Measurements from ENCODE around the gene MTFR2.

Gene MTFR2

DNA sequence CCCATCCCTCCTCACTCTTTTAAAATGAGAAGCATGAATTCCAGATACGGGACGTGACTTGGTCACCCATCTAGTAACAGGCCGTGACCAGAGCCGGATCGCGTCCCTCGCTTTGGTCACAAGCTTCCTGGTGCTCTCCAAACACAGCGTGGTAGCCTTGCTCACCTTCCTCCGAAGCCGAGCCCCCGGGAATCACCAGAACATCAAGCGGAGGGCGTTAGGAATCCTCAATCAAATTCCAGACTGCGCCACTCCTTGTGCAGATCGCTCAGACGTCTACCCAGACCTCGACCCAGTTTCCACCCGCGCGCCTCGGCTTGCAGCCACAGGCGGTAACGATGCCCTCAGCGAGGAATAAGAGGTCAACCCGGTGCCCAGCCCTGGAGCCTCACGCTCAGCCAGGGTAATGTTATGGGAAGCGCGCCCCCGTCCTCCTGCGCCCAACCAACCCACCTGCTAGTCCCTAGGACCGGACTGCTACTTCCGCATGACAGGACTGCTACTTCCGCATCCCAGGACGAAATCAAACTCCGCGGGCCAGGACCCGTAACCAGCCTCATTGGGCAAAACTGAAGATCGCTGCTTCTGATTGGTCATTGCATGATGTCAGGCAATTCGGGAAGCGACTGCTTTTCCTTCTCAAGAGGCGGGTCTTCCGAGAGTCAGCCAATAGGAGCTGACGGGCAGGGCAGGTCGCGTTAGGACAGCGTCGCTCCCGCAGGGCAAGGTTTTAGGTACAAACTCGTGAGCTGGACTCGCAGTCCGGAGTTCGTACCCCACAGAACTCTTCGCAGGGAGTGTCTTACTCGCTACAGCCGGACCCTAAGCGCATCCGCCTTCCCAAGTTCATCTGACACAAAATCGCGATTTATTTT, at the start of gene MTFR2:
Gene MTFR2, minus strand, starts transcription at position 501 of the 875 bp plus-strand sequence. CDS start 1,212 bp downstream, outside the sequence.
- peak; percentile 99 for DNase-seq (ENCODE audit: low read depth)
- peak within 1 kb of the TSS; percentile 93 for H3K4me3 ChIP-seq (replicated peaks; ENCODE audit: low read depth, low read length)
- TF ChIP-seq CTCF (IDR thresholded peaks at IDR 0.05; ENCODE audit: low read length, missing control alignments), result no peak

DNA sequence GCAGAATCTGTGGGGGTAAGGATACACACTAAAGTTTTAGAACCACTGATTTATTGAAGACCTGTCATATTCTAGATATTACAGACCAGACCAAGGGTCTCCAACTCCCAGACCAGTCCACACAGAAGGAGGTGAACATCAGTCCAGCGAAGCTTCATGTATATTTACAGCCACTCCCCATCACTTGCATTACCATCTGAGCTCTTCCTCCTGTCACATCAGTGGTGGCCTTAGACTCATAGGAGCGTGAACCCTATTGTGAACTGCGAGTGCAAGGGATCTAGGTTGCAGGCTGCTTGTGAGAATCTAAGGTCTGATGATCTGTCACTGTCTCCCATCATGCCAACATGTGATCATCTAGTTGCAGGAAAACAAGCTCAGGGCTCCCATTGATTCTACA, 44.5 kb upstream of the MTFR2 start:
- no peak overlapping the region for H3K4me3 ChIP-seq (replicated peaks; ENCODE audit: low read depth, low read length)
- no peak for TF ChIP-seq CTCF (IDR thresholded peaks at IDR 0.05; ENCODE audit: low read length, missing control alignments)
- DNase-seq (ENCODE audit: low read depth), result no peak

- DNase-seq (ENCODE audit: low read depth), result peak; percentile 92
- TF ChIP-seq CTCF (IDR thresholded peaks at IDR 0.05; ENCODE audit: low read length, missing control alignments), result no peak
- peak overlapping the region; percentile 100 for H3K4me3 ChIP-seq (replicated peaks; ENCODE audit: low read depth, low read length)
Measured at GRCh38 chr6:136290410-136291010, 40.4 kb upstream of the MTFR2 start.

DNA sequence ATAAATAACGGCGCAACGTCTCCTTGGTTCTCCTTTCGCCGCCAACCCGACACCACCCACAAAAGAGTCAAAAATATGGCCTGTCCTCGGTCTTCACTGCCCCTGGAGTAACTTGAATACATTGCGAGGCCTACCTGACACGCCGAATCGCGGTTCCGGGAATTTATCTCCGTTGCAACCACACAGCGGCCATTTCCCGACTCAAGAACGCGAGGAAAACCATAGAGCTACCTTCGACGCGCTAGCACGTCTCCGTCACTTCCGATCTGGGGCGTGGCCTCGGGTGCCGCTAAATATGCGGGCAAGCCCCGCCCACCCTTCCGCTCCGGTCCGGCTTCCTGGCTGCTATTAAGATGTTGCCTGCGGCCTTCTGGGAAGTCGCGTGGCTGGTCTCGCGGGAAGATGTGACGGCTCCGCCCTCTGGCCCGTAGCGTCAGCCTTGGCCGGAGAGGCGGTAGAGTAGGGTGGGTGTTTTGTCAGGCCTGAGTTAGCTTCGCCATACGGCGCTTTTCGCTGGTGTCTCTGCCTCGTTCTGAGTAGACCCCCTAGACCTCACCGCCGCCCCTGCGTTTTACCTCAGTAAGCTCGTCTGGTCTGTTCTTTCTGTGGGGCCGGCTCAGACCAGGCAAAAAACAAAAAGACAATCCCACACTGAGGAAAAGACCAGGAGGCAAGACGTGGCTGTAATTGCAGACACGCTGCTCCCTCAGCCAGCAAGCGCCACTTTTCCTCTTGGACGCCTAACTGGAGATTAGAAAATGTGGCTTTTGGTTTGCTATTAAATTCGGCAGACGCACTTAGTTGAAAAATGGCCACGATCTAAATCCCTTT, 39.7 kb upstream of the MTFR2 start, which contains the start of gene BCLAF1:
Gene BCLAF1, minus strand, starts transcription at position 268 of the 831 bp plus-strand sequence. CDS start 9,980 bp downstream, outside the sequence.
- H3K4me3 ChIP-seq (replicated peaks; ENCODE audit: low read depth, low read length), result peak within 1 kb of the TSS; percentile 100
- DNase-seq (ENCODE audit: low read depth), result peak; percentile 100
- no peak for TF ChIP-seq CTCF (IDR thresholded peaks at IDR 0.05; ENCODE audit: low read length, missing control alignments)

- H3K4me3 ChIP-seq (replicated peaks; ENCODE audit: low read depth, low read length), result peak overlapping the region; percentile 100
- no peak for TF ChIP-seq CTCF (IDR thresholded peaks at IDR 0.05; ENCODE audit: low read length, missing control alignments)
- peak; percentile 92 for DNase-seq (ENCODE audit: low read depth)
Measured at GRCh38 chr6:136289327-136289578, 39.1 kb upstream of the MTFR2 start.

- TF ChIP-seq CTCF (IDR thresholded peaks at IDR 0.05; ENCODE audit: low read length, missing control alignments), result peak; percentile 3
- peak; percentile 93 for DNase-seq (ENCODE audit: low read depth)
- H3K4me3 ChIP-seq (replicated peaks; ENCODE audit: low read depth, low read length), result peak overlapping the region; percentile 100
Measured at GRCh38 chr6:136288566-136289326, 38.6 kb upstream of the MTFR2 start.

Measured in fibroblast of pulmonary artery (primary cell).